Hepatocyte (in vitro differentiated cells): ENCODE data around the gene TNFRSF6B. TPM values are rescaled to one million over a fixed set of nuclear protein-coding genes. Genes with fewer than 3 reads are reported as not detected.
"Not testable (repeated sequence)": the region's sequence is repeated elsewhere in the genome, so short reads cannot be mapped to it uniquely, and the experiment has no call there.

Source experiments
- DNase-seq: peaks from one replicate; pipeline ENCODE4 v3.0.0-alpha.2; 2016; ENCODE audit warnings: low spot score
- H2AFZ ChIP-seq: fragments of 200-600 bp; sonication (generic); 2 replicates; pipeline ENCODE4 v1.6.0; 2016; ENCODE audit warnings: antibody characterized with exemption, mild to moderate bottlenecking
- H3K27ac ChIP-seq: fragments of 200-600 bp; sonication (generic); 2 replicates; pipeline ENCODE4 v1.5.1; 2016; ENCODE audit warnings: mild to moderate bottlenecking
- H3K27me3 ChIP-seq: fragments of 200-600 bp; sonication (generic); 2 replicates; pipeline ENCODE4 v1.6.1; 2016
- H3K36me3 ChIP-seq: fragments of 200-600 bp; sonication (generic); replicated peaks from 2 replicates; pipeline ENCODE4 v1.5.1; 2016; ENCODE audit warnings: low read depth; ENCODE audit not compliant: insufficient read depth
- H3K4me1 ChIP-seq: fragments of 200-600 bp; sonication (generic); 2 replicates; pipeline ENCODE4 v1.5.1; 2016; ENCODE audit warnings: mild to moderate bottlenecking, moderate library complexity; ENCODE audit not compliant: insufficient read depth
- H3K4me2 ChIP-seq: fragments of 200-600 bp; sonication (generic); 2 replicates; pipeline ENCODE4 v1.6.0; 2016
- H3K4me3 ChIP-seq: fragments of 200-600 bp; sonication (generic); 2 replicates; pipeline ENCODE4 v1.5.1; 2016; ENCODE audit warnings: mild to moderate bottlenecking
- H3K79me2 ChIP-seq: fragments of 200-600 bp; sonication (generic); 2 replicates; pipeline ENCODE4 v1.6.0; 2017; ENCODE audit warnings: mild to moderate bottlenecking
- H3K9me2 ChIP-seq: fragments of 200-600 bp; sonication (generic); replicated peaks from 2 replicates; pipeline ENCODE4 v1.6.0; 2017; ENCODE audit warnings: mild to moderate bottlenecking; ENCODE audit not compliant: insufficient read depth
- H3K9me3 ChIP-seq: fragments of 200-600 bp; sonication (generic); 2 replicates; pipeline ENCODE4 v1.5.1; 2016; ENCODE audit warnings: low read depth, mild to moderate bottlenecking
- H4K20me1 ChIP-seq: fragments of 200-600 bp; sonication (generic); 2 replicates; pipeline ENCODE4 v1.6.0; 2016; ENCODE audit warnings: mild to moderate bottlenecking; ENCODE audit not compliant: insufficient read depth, poor library complexity, severe bottlenecking
- CTCF ChIP-seq: fragments of 200-600 bp; sonication (generic); IDR thresholded peaks from 2 replicates; pipeline ENCODE4 v1.5.1; 2016; ENCODE audit warnings: antibody characterized with exemption, mild to moderate bottlenecking; ENCODE audit not compliant: poor library complexity
- EZH2 ChIP-seq: fragments of 200-600 bp; sonication (generic); IDR thresholded peaks from 2 replicates; pipeline ENCODE4 v1.6.1; 2016; ENCODE audit warnings: antibody characterized with exemption, mild to moderate bottlenecking, borderline replicate concordance
- EZH2phosphoT487 ChIP-seq: fragments of 200-600 bp; sonication (generic); IDR thresholded peaks from one replicate; pipeline ENCODE4 v1.6.1; 2018; ENCODE audit warnings: antibody characterized with exemption, mild to moderate bottlenecking, low read depth, moderate library complexity; ENCODE audit not compliant: unreplicated experiment, severe bottlenecking
- WGBS: methylation state at CpG from one replicate; pipeline ENCODE4 v1.1.6; 2016; ENCODE audit warnings: low lambda C conversion rate; ENCODE audit errors: missing lambda C conversion rate; 5-methylcytosine and 5-hydroxymethylcytosine counted together
- polyA plus RNA-seq: library from polyadenylated mRNA; unstranded; fragments of >200 nt; fragmentation: Nextera tagmentation; extraction: Ambion mirVana; gene quantifications from 2 replicates; pipeline ENCODE4 v1.2.1, GENCODE V29; 2016
- total RNA-seq: library from RNA; depleted of rRNA; stranded (reverse); fragments of >200 nt; gene quantifications from 2 replicates; pipeline ENCODE4 v1.2.3, GENCODE V29; 2014

The TNFRSF6B gene
- total and polyA plus RNA-seq, 2 experiments from 2014 or later, result 0.97 to 4.2 TPM

DNA sequence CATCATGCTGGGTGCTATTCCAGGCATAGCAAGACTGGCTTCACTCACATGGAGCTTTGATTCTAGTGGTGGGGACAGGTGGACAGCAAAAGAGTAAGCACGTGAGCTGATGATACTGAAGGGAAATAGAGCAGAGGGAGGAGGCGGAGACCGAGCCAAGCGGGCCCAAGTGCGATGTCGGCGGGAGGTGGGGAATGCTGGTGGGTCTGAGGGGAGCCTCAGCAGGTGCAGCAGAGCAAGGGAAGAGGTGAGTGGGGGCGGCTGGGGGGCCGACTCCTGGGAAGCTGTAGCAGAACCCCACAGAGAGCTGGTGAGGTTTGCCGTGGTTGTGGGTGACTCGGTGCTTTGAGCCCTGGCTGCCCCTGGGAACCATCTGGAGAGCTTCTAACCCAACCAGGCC lies 28.1 kb upstream of the TNFRSF6B start:
- no peak for TF ChIP-seq EZH2phosphoT487
- no peak for TF ChIP-seq EZH2
- no peak for TF ChIP-seq CTCF
- H4K20me1 ChIP-seq, result no peaks in the 10 kb centered on the region
- no peak overlapping the region for H3K27ac ChIP-seq
- H3K9me2 ChIP-seq, result no peaks in the 10 kb centered on the region
- no peaks in the 10 kb centered on the region for H3K9me3 ChIP-seq
- DNase-seq, result no peak
- H3K79me2 ChIP-seq, result no peaks in the 10 kb centered on the region
- H3K36me3 ChIP-seq, result no peaks in the 10 kb centered on the region
- no peaks in the 10 kb centered on the region for H3K27me3 ChIP-seq
- no peak overlapping the region for H3K4me2 ChIP-seq
- WGBS, result 96% methylated on average over 7 of the region's 11 CpGs
- no peak overlapping the region for H2AFZ ChIP-seq
- H3K4me3 ChIP-seq, result no peak overlapping the region
- H3K4me1 ChIP-seq, result no peaks in the 10 kb centered on the region

DNA sequence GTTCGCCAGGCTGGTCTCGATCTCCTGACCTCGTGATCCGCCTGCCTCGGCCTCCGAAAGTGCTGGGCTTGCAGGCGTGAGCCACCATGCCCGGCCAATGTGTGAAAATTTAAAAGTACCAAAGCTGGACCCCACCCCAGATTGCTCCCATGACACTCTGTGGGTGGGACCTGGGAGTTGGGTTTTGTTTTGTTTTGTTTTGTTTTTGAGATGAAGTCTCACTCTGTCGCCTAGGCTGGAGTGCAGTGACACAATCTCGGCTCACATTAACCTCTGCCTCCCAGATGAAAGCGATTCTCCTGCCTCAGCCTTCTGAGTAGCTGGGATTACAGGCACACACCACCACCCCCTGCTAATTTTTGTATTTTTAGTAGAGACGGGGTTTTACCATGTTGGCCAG lies 24.8 kb upstream of the TNFRSF6B start:
- not testable (repeated sequence) for DNase-seq, H3K79me2 ChIP-seq, H3K9me2 ChIP-seq, H3K4me1 ChIP-seq, H3K36me3 ChIP-seq, H3K9me3 ChIP-seq, H2AFZ ChIP-seq, H4K20me1 ChIP-seq, H3K4me3 ChIP-seq, H3K4me2 ChIP-seq, H3K27ac ChIP-seq, H3K27me3 ChIP-seq
- WGBS, result 98% methylated on average over 11 of the region's 12 CpGs

GRCh38 chr20:63672666-63673065 lies 23.8 kb upstream of the TNFRSF6B start:
- Histone ChIP-seq H3K4me1 (no peaks in the 10 kb centered on the region), H3K4me2 (no peak overlapping the region), H3K36me3 (no peaks in the 10 kb centered on the region), H3K27me3 (no peaks in the 10 kb centered on the region), H4K20me1 (no peaks in the 10 kb centered on the region), H3K27ac (no peak overlapping the region), H2AFZ (no peak overlapping the region), H3K9me3 (no peaks in the 10 kb centered on the region), H3K9me2 (no peaks in the 10 kb centered on the region), H3K79me2 (no peaks in the 10 kb centered on the region), H3K4me3 (no peak overlapping the region)
- TF ChIP-seq EZH2 (no peak), EZH2phosphoT487 (no peak)
- 97% methylated on average over 10 of the region's 10 CpGs for WGBS
- no peak for DNase-seq

- no peaks in the 10 kb centered on the region for H3K79me2 ChIP-seq
- H3K9me3 ChIP-seq, result no peaks in the 10 kb centered on the region
- H3K9me2 ChIP-seq, result no peaks in the 10 kb centered on the region
- no peaks in the 10 kb centered on the region for H4K20me1 ChIP-seq
- no peak overlapping the region for H2AFZ ChIP-seq
- TF ChIP-seq CTCF (no peak), EZH2 (no peak), EZH2phosphoT487 (no peak)
- no peaks in the 10 kb centered on the region for H3K4me1 ChIP-seq
- no peak overlapping the region for H3K27ac ChIP-seq
- no peak for DNase-seq
- no peak overlapping the region for H3K4me2 ChIP-seq
- H3K27me3 ChIP-seq, result no peaks in the 10 kb centered on the region
- WGBS, result 94% methylated on average over 14 of the region's 14 CpGs
- no peaks in the 10 kb centered on the region for H3K36me3 ChIP-seq
- H3K4me3 ChIP-seq, result no peak overlapping the region
Observed at GRCh38 chr20:63673951-63674350, 22.5 kb upstream of the TNFRSF6B start.
